Astrocyte of the spinal cord (primary cell): ENCODE results near the gene FOXB1.

Experiments
- DNase-seq: peaks from one replicate; pipeline ENCODE4 v3.0.0; 2011; ENCODE audit warnings: low read depth, low spot score
- H3K4me3 ChIP-seq: 2 replicates; pipeline ENCODE4 v1.5.1; 2011; ENCODE audit warnings: low read depth, mild to moderate bottlenecking, low read length, moderate library complexity
- in situ Hi-C: cut with HindIII; loops from 2 replicates; pipeline ENCODE4 v1.10.0; 2017; ENCODE audit warnings: low sequenced_read_pairs
- TF ChIP-seq, protein P1 (sequence below): IDR thresholded peaks from 2 replicates; pipeline ENCODE4 v1.5.1; 2012; ENCODE audit warnings: low read depth, mild to moderate bottlenecking, low read length, inconsistent platforms

The FOXB1 gene

GRCh38 chr15:60006203-60006862, 2.2 kb downstream of the FOXB1 start:
- in situ Hi-C loops, result no loop called here
- TF ChIP-seq, protein P1, sequence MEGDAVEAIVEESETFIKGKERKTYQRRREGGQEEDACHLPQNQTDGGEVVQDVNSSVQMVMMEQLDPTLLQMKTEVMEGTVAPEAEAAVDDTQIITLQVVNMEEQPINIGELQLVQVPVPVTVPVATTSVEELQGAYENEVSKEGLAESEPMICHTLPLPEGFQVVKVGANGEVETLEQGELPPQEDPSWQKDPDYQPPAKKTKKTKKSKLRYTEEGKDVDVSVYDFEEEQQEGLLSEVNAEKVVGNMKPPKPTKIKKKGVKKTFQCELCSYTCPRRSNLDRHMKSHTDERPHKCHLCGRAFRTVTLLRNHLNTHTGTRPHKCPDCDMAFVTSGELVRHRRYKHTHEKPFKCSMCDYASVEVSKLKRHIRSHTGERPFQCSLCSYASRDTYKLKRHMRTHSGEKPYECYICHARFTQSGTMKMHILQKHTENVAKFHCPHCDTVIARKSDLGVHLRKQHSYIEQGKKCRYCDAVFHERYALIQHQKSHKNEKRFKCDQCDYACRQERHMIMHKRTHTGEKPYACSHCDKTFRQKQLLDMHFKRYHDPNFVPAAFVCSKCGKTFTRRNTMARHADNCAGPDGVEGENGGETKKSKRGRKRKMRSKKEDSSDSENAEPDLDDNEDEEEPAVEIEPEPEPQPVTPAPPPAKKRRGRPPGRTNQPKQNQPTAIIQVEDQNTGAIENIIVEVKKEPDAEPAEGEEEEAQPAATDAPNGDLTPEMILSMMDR, result no peak
- DNase-seq, result no peak
- H3K4me3 ChIP-seq, result peak overlapping the region; percentile 41

DNA sequence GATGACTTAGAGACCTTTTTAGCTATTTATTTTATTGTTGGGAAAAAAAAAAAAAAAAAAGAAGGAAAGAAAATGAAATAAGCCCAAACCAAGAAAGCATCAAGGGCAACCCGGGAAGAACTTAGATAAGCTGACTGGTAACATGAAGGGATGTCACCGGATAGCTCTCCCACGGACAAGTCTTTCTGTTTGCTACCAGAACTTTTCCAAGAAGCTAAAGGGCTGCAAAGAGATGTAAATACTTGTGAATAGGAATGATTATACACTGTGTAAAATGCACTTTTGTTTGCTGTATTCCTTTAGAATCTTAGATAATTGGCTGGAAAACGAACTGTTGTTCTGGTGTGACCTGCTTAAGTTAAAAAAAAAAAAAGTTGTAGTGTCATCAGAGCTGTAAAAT, 2.8 kb downstream of the FOXB1 start:
- TF ChIP-seq, protein P1, result no peak
- no peak for DNase-seq

GRCh38 chr15:60009124-60009960, 5.2 kb downstream of the FOXB1 start:
- in situ Hi-C loops, result no loop called here
- TF ChIP-seq, protein P1, result no peak
- no peak overlapping the region for H3K4me3 ChIP-seq
- no peak for DNase-seq

More for the DNA sequence above, 2.8 kb downstream of the FOXB1 start:
- H3K4me3 ChIP-seq, result no peak overlapping the region
- in situ Hi-C loops, result no loop called here

DNA sequence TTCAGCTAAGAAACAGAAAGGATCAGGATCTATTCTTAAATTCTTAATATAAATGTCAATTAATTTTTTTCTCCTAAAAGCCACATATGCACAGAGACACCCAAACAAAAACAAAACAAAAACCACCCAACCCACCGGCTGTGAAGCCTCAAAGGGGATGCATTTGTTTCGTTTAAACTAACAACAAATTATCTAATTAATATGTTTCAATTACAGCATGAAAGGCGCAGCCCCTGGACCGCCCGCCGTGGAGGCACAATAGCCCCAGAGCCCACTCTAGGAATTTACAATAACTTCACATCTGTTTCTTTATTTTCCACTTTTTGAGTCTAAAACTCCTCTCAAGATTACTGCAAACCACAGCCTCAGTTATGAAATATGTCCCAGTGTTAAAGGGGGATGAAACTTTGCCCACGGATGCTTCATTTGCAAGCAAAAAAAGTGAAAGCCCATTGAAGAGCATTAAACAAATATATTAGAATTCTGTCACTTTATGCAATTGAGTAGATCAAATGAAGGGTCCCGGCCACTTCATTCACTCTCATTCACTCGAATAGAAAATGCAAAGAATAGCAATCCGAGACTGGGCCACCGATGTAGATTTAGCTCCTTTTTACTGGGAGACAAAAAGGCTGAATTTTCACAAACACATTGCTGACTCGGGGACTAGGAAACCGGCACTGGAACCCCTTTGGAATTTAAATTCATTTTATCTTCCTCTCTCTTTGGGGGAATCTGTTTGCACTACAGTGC, 6.0 kb downstream of the FOXB1 start:
- H3K4me3 ChIP-seq, result no peak overlapping the region
- TF ChIP-seq, protein P1, result no peak
- in situ Hi-C loops, result no loop called here

GRCh38 chr15:60010858-60011257, 6.7 kb downstream of the FOXB1 start:
- in situ Hi-C loops, result no loop called here
- TF ChIP-seq, protein P1, result no peak
- H3K4me3 ChIP-seq, result no peak overlapping the region
- DNase-seq, result no peak

More for the DNA sequence above, 6.0 kb downstream of the FOXB1 start:
- DNase-seq, result no peak

GRCh38 chr15:60012695-60013094, 8.6 kb downstream of the FOXB1 start:
- DNase-seq, result no peak
- TF ChIP-seq, protein P1, result no peak
- H3K4me3 ChIP-seq, result no peak overlapping the region
- in situ Hi-C loops, result no loop called here
